Pancreas (tissue), 10 donors: ENCODE results near the gene USP28. TPM values are rescaled to one million over a fixed set of nuclear protein-coding genes. Genes with fewer than 3 reads are reported as not detected.
"Not testable (repeated sequence)": the region's sequence is repeated elsewhere in the genome, so short reads cannot be mapped to it uniquely, and the experiment has no call there.

ENCODE experiments used
- ATAC-seq, 4 donors: fragments of 200-7000 bp; cut with Tn5 transposase; one replicate each; pipeline versions ENCODE4 v1.8.0 to v1.9.1; 2020; ENCODE audit warnings: mild to moderate bottlenecking in 4 of 4, moderate library complexity in 4 of 4
- DNase-seq, 6 donors: peaks; one replicate each; pipeline ENCODE4 v3.0.0-alpha.2; 2020
- FAIRE-seq: peaks from 2 replicates; lab custom pipeline; 2012; peaks lifted over from hg19 to GRCh38; lab: Jason Lieb, UNC
- H3K27ac ChIP-seq, 4 donors: fragments of 200-600 bp; sonication (generic); 1 replicate in 3 of 4; 2 replicates in 1 of 4; pipeline versions ENCODE4 v1.5.0 to v1.8.0; 2020
- H3K27me3 ChIP-seq, 4 donors: fragments of 200-600 bp; one replicate each; pipeline ENCODE4 v1.8.0; 2021
- H3K36me3 ChIP-seq, 3 donors: fragments of 200-600 bp; sonication (generic) in 1 of 3; one replicate each; pipeline versions ENCODE4 v1.5.0 to v1.8.0; 2020 to 2021
- H3K4me1 ChIP-seq, 3 donors: fragments of 200-600 bp; one replicate each; pipeline ENCODE4 v1.8.0; 2021
- H3K4me3 ChIP-seq, 4 donors: fragments of 200-600 bp; sonication (generic) in 2 of 4; one replicate each; pipeline versions ENCODE4 v1.5.0 to v1.8.0; 2020 to 2021
- H3K9me3 ChIP-seq, 4 donors: fragments of 200-600 bp; one replicate each; pipeline ENCODE4 v1.8.0; 2021
- CTCF ChIP-seq, 4 donors: fragments of 200-600 bp; sonication (generic) in 3 of 4; IDR thresholded peaks; one replicate each; pipeline versions ENCODE4 v1.5.0 to v1.8.0; 2021; ENCODE audit warnings: antibody characterized with exemption in 4 of 4
- WGBS, 2 donors: extraction: QIAGEN DNeasy Blood & Tissue Kit; methylation state at CpG; one replicate each; pipeline ENCODE4 v1.1.7; 2013; 5-methylcytosine and 5-hydroxymethylcytosine counted together
- intact Hi-C, 3 donors: fragments of 100-400 bp; cut with DNase I; formaldehyde crosslinking; loops; one replicate each; pipeline versions ENCODE4 v1.11.1 to v1.14.2; 2022
- polyA plus RNA-seq, 2 donors: library from polyadenylated mRNA; stranded (reverse); fragments of 200-250 nt; gene quantifications; one replicate each; pipeline ENCODE4 v1.2.3, GENCODE V29; 2013
- total RNA-seq, 6 donors: library from RNA; stranded (reverse); fragmentation: NEBNext Ultra II Directional in 4 of 6; extraction: Animal tissue kit (Norgen Biotek cat#: 25700) in 4 of 6; gene quantifications; one replicate each; pipeline versions ENCODE4 v1.2.1 to v1.2.4, GENCODE V29; 2021 to 2023
- donor health status: healthy with polysubstance abuse.
- donor health status: DM: no; HTN: no; CAD: no; lungs with moderate emphysema.
- donor health status: DM: no; HTN: no; CAD: no.
- donor health status: control.
- donor health status: control.
- donor health status: Bipolar disorder and iron deficiency.
- donor health status: DM: yes; HTN: yes; CAD: no.
- donor health status: DM: no; HTN: no; CAD: no.
- donor health status: DM: no; HTN: no; CAD: no.
- donor health status: DM: yes; HTN: yes; CAD: no.

The USP28 gene
- total RNA-seq (10 to 100 TPM in 3 of 6 donors, 1 to 10 TPM in 3; 6.3 to 16.6 (median 9.8) TPM), polyA plus RNA-seq (1 to 10 TPM; 3.2 to 4.2 TPM)

- Histone ChIP-seq H3K27me3 (no peaks in the 10 kb centered on the region), H3K27ac (peak within 1 kb of the TSS; percentile 90 to 95 (median 90)), H3K36me3 (no peaks in the 10 kb centered on the region), H3K9me3 (no peaks in the 10 kb centered on the region), H3K4me1 (peaks cover 0 to 12% (median 0%) of the 10 kb centered on the region in 3 donors), H3K4me3 (peak within 1 kb of the TSS; percentile 44 to 83 (median 63))
- FAIRE-seq (no peak), ATAC-seq (peak; percentile 92 to 97 (median 94)), DNase-seq (peak; percentile 97 to 99 (median 98))
- WGBS, 2 donors, result 0 to 1% methylated on average over 62 to 95 of the region's 95 CpGs
- intact Hi-C loops, result no loop called here
- TF ChIP-seq CTCF (IDR thresholded peaks at IDR 0.05), result peak in 1 of 4 donors; percentile 6
These were observed at the start of gene USP28 for GRCh38 chr11:113875234-113876073. USP28 (minus strand) TSS chr11:113875572; CDS start chr11:113875501, 71 bp downstream.

- WGBS, 2 donors, result 71 to 80% methylated on average over 2 of the region's 2 CpGs
- Histone ChIP-seq H3K36me3 (no peaks in the 10 kb centered on the region), H3K27ac (no peak overlapping the region), H3K27me3 (no peaks in the 10 kb centered on the region), H3K4me3 (no peak overlapping the region), H3K4me1 (no peaks in the 10 kb centered on the region), H3K9me3 (no peaks in the 10 kb centered on the region)
- no peak for TF ChIP-seq CTCF (IDR thresholded peaks at IDR 0.05)
- FAIRE-seq, result no peak
- no peak for ATAC-seq
- DNase-seq, result no peak
- intact Hi-C loops, result no loop called here
These were observed 48.2 kb upstream of the USP28 start for GRCh38 chr11:113923572-113923971.

GRCh38 chr11:113911491-113911890, 36.1 kb upstream of the USP28 start:
- WGBS, 2 donors, result 92 to 95% methylated on average over 9 of the region's 9 CpGs
- H3K27ac ChIP-seq, H3K27me3 ChIP-seq, ATAC-seq, H3K9me3 ChIP-seq, intact Hi-C loops, H3K4me1 ChIP-seq, FAIRE-seq, H3K4me3 ChIP-seq, DNase-seq, H3K36me3 ChIP-seq: not testable (repeated sequence)

GRCh38 chr11:113908098-113908497, 32.7 kb upstream of the USP28 start:
- FAIRE-seq (no peak), DNase-seq (no peak), ATAC-seq (no peak)
- intact Hi-C loops, result no loop called here
- H3K27me3 ChIP-seq, result no peaks in the 10 kb centered on the region
- H3K4me3 ChIP-seq, result no peak overlapping the region
- no peaks in the 10 kb centered on the region for H3K9me3 ChIP-seq
- H3K4me1 ChIP-seq, result peaks cover 7 to 10% (median 8%) of the 10 kb centered on the region in 3 donors
- WGBS, 2 donors, result 86 to 87% methylated on average over 9 of the region's 9 CpGs
- no peak overlapping the region for H3K27ac ChIP-seq
- no peak for TF ChIP-seq CTCF (IDR thresholded peaks at IDR 0.05)
- H3K36me3 ChIP-seq, result no peaks in the 10 kb centered on the region

- Histone ChIP-seq H3K4me1 (peaks cover 7 to 10% (median 8%) of the 10 kb centered on the region in 3 donors), H3K27me3 (no peaks in the 10 kb centered on the region), H3K36me3 (no peaks in the 10 kb centered on the region), H3K9me3 (no peaks in the 10 kb centered on the region), H3K4me3 (no peak overlapping the region), H3K27ac (no peak overlapping the region)
- no peak for TF ChIP-seq CTCF (IDR thresholded peaks at IDR 0.05)
- 85 to 89% methylated on average over 8 of the region's 8 CpGs for WGBS, 2 donors
- intact Hi-C loops, result no loop called here
- DNase-seq (no peak), FAIRE-seq (no peak), ATAC-seq (no peak)
These were observed 32.3 kb upstream of the USP28 start for GRCh38 chr11:113907681-113908080.
